GM19099 (cell line): ENCODE data around the gene IQCF2.

Experiments
- POLR2A ChIP-seq: IDR thresholded peaks from 3 replicates; pipeline ENCODE4 v1.6.1; 2011; ENCODE audit warnings: low read depth; ENCODE audit not compliant: insufficient read length; ENCODE audit errors: extremely low read depth

Gene IQCF2

DNA sequence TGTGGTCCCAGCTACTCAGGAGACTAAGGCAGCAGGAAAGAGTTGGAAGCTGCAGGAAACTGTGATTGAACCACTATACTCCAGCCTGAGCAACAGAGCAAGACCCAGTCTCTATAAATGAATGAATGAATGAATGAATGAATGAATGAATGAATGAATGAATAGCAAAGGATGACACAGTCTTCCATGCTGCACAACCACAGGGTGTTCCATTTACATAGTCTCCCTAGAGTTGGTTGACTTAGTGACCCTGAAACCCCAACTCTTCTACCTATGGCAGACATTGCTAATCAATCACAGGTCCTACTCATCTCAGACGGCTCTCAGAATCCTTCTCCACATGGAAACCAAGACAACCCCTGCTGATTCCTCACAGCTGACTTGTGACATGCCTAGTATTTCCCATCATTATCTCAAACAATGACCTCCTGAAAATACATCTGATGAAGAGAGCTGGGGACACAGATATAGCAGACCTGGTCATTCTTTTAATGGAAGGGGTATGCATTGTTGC lies 11.9 kb downstream of the IQCF2 start:
- TF ChIP-seq POLR2A, result no peak

DNA sequence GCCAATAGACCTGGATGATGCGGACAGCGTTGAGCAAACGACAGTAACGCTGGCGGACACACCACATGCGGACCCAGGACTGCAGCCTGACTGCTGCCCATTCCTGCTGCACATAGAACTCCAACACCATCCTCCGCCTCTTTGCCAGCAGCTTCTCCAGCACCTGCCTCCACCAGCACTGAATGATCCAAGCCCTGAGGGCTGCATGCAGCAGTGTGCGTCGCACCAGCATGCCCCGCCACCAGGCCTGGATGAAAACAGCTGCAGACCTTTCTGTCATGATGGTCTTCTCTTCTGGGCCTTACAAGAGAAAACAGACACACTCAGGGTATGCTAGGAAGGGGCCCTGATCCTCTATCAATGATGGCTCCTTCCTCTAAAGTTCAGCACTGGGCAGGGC lies 12.5 kb downstream of the IQCF2 start:
- no peak for TF ChIP-seq POLR2A

DNA sequence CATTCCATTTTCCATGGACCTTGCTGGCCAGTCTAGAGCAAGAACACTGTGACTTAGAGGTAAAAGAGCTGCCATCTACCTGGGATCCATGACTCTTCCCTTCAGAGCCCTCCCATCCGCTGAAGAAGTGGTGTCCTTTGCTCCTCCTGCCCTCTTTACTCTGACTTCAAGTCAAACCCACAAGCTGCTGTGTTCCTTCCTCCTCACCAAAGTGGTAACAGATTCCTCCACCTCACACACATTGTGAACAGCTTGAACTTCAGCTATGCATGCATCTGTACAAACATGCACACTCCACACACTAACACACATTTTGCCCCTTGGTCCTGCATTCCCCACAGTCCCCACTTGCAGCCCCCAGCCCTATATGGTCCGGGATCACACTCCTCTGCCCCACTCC lies 13.0 kb downstream of the IQCF2 start:
- no peak for TF ChIP-seq POLR2A

DNA sequence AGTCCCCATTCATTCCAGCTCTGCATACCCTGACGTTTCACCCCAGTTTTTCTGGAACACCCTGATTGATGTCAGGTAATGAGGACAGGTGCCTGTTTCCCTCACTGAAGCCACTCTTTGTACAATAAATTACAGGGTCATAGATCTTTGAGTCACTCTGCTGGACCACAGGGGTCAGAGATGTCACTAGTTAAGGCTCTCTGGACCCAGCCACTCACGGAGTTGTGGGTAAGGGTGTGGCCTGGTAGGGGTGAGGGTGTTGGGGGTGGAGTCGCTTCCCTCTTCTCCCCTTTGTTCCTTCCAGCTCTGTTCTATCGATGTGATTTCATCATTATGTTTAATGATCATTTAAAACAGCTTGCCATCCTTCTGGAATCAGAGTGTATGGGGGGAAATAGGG lies 13.5 kb downstream of the IQCF2 start:
- no peak for TF ChIP-seq POLR2A

DNA sequence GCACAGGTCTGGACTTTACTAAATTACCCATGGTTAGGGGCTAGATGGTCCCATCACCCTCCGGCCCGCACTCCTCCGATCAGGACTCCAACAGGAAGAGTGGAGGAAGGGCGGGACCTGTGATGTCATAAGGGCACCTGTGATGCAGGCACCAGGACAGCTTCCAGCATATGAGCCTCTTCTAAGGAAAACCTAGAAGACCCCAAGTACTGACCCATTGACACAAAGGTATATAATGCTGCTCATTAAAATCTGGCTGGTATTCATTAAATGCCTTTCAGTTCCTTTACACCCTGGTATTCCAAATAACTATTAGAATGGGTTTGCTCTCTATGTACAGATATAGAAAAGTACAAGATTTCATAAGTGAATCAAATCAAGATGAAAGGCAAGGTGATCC lies 14.1 kb downstream of the IQCF2 start, which contains the start of gene IQCF5:
IQCF5 (minus strand) TSS at position 101 of the 400 bp plus-strand sequence; CDS start at position 31, 70 bp downstream.
- TF ChIP-seq POLR2A, result no peak

DNA sequence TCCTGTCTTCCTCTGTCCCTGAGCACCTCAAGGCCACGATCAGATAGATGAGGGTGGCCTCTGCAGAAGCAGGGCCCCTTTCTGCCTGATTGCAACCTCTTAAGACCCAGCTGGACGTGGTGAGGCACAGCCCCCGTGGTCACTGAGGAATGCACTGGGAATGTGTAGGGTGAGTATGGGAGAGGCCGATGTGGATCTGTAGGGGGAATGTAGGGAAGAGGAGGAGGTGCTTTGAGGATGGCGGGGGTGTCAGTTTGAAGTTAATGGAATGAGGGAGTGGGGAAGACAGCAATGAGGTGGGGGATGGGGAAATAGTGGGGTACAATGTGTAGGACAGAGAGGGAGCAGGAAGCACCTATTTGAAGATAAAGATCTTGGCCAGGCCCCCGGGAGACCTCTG lies 14.8 kb downstream of the IQCF2 start:
- no peak for TF ChIP-seq POLR2A

DNA sequence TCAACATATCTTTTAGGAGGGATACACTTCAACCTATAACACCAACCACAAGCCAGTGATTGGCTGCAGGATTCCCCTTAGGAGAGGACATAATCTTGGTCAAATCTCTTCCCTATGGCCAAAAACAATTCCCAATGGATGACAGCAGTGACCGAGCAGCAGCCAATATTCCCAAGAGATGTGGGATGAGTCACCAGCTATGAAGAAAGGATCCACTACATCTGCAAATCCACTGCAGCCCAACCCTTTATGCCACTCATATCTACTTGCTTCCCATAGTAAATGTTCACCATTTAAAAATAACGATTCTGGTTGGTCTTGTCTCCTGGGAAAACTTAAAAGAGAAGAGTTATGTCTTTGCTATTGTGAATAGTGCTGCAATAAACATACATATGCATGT lies 18.5 kb downstream of the IQCF2 start:
- TF ChIP-seq POLR2A, result no peak

DNA sequence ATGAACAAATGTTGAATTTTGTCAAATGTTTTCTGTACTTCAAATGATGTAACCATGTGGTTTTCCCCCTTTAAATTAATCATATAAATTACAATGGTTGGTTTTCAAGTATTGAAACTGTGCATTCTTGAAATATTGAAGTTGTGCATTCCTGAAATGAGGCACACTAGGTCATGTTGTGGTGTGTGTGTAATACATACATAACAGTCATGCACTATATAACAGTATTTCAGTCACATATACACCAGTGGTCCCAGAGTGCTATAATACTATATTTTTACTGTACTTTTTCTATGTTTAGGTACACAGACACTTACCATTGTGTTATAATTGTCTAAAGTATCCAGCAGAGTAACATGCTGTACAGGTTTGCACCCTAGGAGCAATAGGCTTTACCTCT lies 25.0 kb downstream of the IQCF2 start:
- no peak for TF ChIP-seq POLR2A

DNA sequence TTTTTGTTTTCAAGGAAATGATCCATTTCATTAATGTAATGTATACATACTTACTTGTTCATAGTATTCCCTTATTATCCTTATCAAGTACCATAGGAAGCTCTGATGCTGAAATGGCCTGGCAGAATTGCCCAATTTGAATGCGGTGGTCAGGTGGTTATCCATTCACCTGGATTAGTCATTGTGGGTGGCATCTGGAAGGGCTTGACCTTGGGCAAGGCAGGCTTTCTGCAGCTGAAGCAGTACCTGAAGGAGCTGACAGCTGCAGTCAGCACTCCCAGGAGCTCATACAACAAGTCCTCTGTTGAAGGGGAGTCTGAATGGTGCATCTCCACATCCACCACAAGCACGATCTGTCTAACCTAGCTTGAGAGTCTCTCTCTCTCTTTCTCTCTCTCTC lies 26.2 kb downstream of the IQCF2 start:
- no peak for TF ChIP-seq POLR2A

DNA sequence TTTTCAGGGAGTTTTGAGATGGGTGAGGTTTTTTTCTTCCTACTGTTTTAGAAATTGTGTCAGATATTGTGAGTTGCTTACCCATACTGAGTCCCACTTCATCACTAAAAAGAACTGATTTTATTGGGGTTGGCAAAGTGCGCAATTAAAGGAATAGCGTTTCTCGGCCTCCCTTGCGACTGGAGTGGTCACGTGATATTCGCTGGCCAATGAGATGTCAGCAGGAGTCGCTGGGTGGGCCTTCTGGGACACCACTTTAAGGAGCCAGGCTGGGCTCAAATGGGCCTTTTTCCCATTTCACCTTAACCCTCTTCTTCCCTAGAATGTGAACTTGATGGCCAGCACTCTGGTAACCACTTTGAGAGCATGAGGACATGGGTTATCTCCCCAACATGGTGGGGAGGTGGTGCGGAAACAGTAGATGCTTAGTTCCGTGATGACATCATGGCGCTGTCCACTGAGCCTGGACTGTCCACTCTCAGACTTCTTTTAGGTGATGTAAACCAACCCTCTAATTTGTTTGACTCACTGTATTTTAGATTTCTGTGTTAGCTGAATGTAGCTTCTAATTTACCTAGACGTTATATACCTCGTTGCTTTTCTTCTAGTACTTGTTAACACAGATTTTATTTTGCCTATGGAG lies 27.2 kb downstream of the IQCF2 start:
- TF ChIP-seq POLR2A, result no peak

DNA sequence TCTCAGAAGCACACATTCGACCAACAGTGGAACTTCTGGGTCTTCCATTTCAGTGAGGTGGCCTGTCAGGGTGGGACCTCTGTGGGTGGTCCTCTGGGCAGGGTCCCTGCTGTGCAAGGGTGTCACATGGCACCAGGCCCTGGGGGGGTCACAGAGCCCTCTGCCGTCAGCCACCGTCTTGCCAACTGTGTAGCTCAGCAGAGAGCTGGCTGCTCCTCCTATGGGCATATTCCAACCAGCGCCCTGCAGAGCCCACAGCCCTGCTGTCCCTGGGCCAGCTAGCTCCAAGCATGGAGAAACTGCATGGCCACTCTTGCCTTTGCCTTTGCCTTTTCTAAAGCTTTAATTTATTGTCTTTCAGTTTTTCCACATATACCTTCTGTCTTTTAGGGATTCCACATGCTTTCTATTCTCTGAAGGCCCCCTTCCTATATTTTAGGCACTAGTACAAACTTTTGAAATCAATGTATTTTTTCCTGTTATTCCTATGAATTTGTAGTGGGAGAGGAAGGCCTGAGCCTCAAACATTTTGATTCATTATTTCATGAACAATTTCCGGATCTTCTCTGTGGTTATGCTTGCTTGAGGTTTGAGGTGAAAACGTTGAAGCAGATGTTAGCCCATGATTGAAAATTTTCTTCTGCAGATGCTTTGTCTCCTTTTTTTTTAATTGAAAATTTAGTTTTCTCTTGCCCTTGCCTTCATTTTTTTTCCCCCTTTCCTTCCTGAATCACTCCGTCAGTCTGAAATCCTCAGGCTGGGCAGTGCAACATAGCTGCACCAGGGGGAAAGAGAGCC lies 30.0 kb downstream of the IQCF2 start:
- no peak for TF ChIP-seq POLR2A

DNA sequence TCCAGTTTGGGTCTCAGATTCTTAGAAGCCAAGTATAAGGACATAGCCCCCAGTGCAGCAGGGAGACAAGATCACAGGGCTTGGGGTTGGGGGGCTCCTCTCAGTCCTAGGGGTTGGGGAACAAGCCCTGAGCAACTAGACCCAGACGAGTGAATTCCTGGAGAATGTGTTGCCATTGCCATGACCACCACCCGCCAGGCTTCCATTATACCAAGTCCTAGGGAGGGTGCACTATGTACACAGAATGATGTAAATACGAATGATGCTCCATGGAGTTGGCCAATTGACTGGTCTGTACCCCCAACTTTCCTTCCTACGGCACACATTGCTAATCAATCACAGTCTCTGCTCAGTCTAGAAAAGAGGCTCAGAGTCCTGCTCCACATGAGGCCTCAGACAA lies 33.0 kb downstream of the IQCF2 start:
- TF ChIP-seq POLR2A, result no peak

DNA sequence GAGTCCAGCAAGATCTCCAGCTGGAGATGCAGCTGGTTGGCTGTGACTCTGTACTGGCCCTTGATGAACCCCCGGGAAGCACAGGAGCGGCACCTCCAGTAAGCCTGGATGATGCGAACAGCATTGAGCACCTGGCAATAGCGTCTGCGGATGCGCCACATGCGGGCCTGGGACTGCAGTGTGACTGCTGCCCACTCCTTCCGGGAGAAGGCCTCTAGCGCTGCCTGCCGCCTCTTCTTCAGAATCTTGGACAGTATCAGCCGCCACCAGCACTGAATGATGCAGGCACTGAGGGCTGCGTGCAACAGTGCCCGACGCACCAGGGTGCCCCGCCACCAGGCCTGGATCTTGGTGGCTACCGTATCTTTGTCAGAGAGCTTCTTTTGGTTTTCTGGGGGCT lies 33.5 kb downstream of the IQCF2 start:
- no peak for TF ChIP-seq POLR2A

DNA sequence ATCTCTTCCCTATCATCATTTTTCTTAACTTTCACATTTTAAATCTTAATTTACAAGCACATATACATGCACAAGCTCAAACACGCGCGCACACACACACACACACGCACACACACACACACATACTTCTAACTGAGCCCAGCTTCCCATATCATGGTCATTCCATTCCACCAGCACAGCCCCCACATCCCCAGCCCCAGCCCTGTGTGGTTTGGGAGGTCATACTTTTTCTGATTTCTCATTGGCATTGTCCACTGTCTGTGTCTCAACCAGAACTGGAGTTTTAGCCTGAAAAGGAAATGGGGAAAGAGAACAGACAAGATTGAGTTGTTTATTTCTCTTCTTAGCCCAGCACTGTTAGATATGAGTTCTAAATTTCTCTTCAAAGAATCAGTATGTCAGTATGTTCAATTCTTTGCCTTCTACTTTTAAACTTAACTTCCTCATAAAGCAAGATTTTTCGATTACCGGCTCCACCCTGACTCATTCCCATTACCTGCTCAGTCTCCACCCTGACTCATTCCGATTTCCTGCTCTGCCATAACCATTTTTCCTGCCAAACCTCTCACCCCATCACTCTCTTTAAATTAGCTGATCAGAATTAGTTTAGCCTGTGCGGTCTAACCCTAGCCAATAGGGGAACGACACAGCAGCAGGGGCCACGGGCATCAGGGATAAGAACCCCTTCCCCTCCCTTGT lies 35.3 kb downstream of the IQCF2 start:
- TF ChIP-seq POLR2A, result no peak

DNA sequence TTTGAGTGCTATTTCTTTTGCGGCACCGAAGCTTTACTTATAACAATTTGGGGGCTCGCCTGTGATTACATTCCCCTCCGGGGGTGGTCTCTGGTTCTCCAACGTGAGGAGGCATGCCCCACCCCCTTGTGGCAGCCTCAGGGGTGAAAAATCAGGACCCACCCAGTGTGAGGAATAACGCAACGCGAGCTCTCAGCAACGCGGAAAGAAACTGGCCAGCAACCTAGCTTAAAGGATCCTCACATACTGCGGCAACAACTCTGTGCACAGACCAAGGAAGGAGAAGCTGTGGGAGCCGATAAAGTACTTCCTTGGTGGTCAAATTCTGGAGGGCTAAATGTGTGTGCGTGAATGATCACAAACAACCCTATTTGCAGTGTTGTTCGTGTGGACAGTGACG lies 36.0 kb downstream of the IQCF2 start:
- no peak for TF ChIP-seq POLR2A
